HG02798 (cell line): Measurements from ENCODE around the gene SCARB2.

Experiments
- ATAC-seq: cut with Tn5 transposase; IDR thresholded peaks from one replicate; pipeline ENCODE4 v1.9.1; 2021; ENCODE audit warnings: mild to moderate bottlenecking; ENCODE audit not compliant: unreplicated experiment, poor library complexity

SCARB2 gene

GRCh38 chr4:76166480-76166879 lies 47.1 kb downstream of the SCARB2 start:
- no peak for ATAC-seq

GRCh38 chr4:76160355-76160754 lies 53.3 kb downstream of the SCARB2 start:
- ATAC-seq, result no peak

GRCh38 chr4:76156635-76157034 lies 57.0 kb downstream of the SCARB2 start:
- ATAC-seq, result no peak

GRCh38 chr4:76155979-76156378 lies 57.6 kb downstream of the SCARB2 start:
- no peak for ATAC-seq

- ATAC-seq, result no peak
Observed at GRCh38 chr4:76153356-76153755, 60.3 kb downstream of the SCARB2 start.

GRCh38 chr4:76148142-76148865 lies 65.3 kb downstream of the SCARB2 start, which contains the start of gene NUP54:
TSS of gene NUP54 (minus strand) at chr4:76148397. CDS start at chr4:76148374, 23 bp downstream.
- peak; percentile 100 for ATAC-seq

- ATAC-seq, result peak; percentile 29
Observed at GRCh38 chr4:76147454-76148141, 66.0 kb downstream of the SCARB2 start.

GRCh38 chr4:76144546-76144945 lies 69.1 kb downstream of the SCARB2 start:
- no peak for ATAC-seq

- ATAC-seq, result no peak
Observed at GRCh38 chr4:76141241-76141640, 72.4 kb downstream of the SCARB2 start.

GRCh38 chr4:76127754-76128153 lies 85.9 kb downstream of the SCARB2 start:
- no peak for ATAC-seq

- no peak for ATAC-seq
Observed at GRCh38 chr4:76125816-76126215, 87.8 kb downstream of the SCARB2 start.

GRCh38 chr4:76120199-76120598 lies 93.4 kb downstream of the SCARB2 start:
- ATAC-seq, result no peak

GRCh38 chr4:76117536-76117935 lies 96.1 kb downstream of the SCARB2 start:
- ATAC-seq, result no peak

- ATAC-seq, result no peak
Observed at GRCh38 chr4:76116821-76117220, 96.8 kb downstream of the SCARB2 start.
